Activated T-helper 9 cell treated with anti-CD3 and anti-CD28 coated beads, Interleukin-2, amount 50 U/mL, for 16 hours (primary cell): ENCODE results near the gene CBARP.
A peak's percentile ranks its signal among the peaks of the same experiment; 100 is the strongest.
"Not testable (repeated sequence)": the region's sequence is repeated elsewhere in the genome, so short reads cannot be mapped to it uniquely, and the experiment has no call there.

Source experiments
- DNase-seq: peaks from one replicate; pipeline ENCODE4 v3.0.0-alpha.2; 2020; ENCODE audit warnings: low read depth

Gene CBARP

GRCh38 chr19:1252821-1253513, 15.2 kb upstream of the CBARP start:
- no peak for DNase-seq

GRCh38 chr19:1252221-1252820, 14.5 kb upstream of the CBARP start:
- DNase-seq = no peak

GRCh38 chr19:1251330-1252220, 13.8 kb upstream of the CBARP start:
- DNase-seq = no peak

- no peak for DNase-seq
Measured at GRCh38 chr19:1250437-1251260, 12.8 kb upstream of the CBARP start.

DNA sequence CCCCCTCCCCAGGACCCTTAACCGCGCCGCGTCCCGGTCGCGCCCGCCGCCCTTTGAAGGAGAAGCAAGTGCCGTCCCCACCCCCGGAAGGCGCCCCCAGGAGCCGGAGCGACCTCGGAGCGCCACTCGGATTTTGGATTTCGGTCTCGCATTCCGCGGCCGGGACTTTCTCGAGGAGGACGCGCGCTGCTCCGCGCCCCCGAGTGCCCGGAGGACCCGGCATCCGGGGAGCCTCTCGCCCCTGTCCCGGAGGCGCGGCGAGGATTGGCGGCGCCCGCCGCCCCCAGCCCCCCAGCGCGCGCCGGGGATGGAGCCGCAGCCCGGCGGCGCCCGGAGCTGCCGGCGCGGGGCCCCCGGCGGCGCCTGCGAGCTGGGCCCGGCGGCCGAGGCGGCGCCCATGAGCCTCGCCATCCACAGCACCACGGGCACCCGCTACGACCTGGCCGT, 12.2 kb upstream of the CBARP start:
- no peak for DNase-seq

DNA sequence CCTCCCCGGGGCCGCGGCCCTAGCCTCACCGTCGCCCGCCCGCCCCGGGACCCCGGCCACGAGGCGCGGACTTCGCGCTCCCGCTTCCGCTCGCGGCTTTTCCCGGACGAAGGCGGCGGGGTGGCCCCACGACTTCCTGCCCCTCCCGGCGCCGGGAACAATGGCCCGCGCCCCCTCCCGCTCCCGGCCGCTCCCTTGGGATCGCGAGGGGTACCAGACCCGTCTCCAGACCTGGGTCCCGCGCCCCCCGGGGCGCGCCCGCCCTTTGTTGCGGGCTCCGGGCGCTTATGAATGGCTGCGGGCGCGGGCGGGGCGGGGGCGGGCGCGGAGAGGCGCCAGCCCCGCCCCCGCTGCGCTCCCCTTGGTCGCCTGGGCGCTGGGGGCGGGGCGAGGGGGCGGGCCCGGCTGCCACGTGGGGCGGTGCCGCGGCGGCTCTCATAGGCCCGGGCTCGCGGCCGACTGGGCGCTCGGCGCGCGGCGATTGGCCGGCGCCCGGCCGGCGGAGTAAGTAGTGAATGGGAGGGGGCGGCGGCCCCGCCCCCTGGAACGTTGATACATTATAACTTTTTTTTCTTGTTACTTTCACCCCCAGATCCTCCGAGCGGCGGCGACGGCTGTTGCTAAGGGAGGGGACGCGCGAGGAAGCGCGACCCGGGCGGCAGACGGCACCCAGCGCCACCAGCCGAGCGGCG, 11.6 kb upstream of the CBARP start:
- DNase-seq = peak; percentile 92

DNA sequence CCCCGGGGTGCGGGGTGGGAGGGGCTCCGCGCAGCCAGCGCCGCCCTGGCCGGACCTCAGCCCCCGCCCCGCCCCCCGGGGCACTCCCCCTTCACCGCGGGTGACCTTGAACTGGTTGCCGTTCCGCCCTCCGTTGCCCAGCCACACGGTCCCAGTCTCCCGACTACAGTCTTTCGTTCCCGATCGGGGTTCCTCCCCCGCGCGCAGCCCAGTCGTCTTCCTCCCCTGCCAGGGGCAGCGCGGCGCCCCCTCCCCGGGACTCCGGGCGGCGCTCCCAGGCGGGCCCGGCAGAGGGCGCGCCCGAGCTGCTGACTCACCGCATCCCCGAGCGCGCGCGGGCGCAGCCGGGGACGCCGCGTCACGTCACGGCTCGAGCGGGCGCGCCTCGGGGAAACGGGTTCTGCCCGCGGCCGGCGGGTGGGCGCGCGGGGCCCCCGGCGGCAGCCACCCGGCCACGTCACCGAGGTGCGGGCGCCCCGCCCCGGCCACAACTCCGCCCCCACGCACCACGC, 11.0 kb upstream of the CBARP start:
- DNase-seq = peak; percentile 76

DNA sequence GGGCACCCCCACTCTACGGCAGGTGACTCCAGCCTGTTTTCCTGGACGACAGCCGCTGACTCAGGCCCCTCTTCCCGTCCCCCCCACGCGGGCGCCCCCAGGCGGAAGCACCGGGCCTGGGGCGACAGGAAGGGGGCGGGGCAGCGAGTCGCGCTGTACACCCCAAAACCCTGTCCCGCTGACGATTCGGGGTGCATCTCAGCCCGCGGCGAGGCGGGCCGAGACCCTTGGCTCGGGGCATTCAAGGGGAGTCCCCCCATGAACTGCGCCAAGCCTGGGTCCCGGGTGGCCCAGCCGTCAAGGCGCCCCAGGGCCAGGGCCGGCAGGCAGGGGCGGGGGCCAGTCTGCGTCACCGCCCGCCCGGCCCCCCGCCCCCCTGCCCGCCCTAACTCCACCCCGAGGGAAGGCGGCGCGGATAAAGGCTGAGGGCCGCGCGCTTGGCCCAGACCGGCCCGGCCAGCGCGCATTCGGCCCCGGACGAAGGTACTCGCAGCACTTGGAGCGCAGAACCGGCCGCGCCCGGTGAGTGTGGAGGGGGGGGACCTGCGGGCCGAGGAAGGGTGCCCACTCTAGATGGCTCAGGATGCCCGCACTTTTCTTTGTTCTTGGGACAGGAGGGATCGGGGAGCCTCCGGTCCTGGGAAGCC, 10.5 kb upstream of the CBARP start, which contains the start of gene MIDN:
Gene MIDN, plus strand, starts transcription at position 445 of the 647 bp plus-strand sequence. CDS start 1,714 bp downstream, outside the sequence.
- DNase-seq = no peak

DNA sequence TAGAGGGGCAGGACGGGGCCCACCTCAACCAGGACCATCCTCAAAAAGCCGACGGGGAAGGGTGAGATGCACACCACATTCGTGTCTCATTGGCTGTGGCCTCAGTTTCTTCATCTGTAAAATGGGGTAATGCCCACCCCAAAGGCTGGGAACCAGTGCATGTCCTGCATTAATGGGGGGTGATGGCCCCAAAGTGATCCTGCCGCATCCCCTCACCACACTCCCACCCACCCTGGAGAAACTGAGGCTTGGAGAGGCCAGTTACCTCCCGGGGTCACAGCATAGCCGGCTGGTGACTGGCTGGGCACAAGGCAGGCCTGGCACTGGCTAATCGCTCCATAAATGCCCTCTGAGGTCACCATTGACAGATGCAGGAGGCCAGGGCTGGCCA, 9.9 kb upstream of the CBARP start:
- no peak for DNase-seq

GRCh38 chr19:1246265-1247087, 8.7 kb upstream of the CBARP start:
- not testable (repeated sequence) for DNase-seq

DNA sequence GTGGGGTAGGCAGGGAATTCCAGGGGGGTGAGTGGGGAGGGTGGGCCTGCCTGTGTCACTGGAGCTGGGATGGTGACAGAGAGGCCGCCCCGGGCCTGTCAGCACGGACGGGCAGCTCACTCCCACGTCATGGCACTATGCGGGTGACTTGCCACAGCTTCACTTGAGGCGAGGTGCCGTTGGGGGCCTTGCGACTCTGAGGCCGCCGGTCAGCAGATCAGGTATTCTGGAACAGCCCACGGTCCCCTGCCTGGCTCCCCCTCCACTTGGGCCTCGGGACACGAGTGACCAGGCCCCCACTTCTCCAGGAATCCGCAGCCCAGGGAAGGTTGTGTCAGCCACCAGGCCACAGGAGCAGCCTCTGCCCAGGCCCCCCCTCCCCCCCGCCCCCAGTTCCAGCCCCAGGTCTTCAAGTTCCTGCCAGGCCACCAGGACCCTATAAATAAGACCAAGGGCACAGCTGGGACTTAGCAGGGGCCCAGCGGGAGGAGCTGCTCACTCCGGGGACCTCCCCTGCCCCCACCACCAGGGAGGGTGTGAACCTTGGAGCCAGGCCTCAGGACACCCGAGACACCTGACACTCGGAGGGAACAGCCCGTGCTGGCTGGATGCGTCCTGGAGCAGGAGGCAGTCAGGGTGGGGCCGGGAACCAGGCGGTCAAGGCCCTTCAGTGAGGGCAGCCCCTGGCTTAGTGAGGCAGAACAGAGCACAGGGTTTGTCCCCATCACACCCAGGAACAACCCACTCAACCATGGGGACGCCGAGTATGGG, 7.9 kb upstream of the CBARP start:
- no peak for DNase-seq

DNA sequence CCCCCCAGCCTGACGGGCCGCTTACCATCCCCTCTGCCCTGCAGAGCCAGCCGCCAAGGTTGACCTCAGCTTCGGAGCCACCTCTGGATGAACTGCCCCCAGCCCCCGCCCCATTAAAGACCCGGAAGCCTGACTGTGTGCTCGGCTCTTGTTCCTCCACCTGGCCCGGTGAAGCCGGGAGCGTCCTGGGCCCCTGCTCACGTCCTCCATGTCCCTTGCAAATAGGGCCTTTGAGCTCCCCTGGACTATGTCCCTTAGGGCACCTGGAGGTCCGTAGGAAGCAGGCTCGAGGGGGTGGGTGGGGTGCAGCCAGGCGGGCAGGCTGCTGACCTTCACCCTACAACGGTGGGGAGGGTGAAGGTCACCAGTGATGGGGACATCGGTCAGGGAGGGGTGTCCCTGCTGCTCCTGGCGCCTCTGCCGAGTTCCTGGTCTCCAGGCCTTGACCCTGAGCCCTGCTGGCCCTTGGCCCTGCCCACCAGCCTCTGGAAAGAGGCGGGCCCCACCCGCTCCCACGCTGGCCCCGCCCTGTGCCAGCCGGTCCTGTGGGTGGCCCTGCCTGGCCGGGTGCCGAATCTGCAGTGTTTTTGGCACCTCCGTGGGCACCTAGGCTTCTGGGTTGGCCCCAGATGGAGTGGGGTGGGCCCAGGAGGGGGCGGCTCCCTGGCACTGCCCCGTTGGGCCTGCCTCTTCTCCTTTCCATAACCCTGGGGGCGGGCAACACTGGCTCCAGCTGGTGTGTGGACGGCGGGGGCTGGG, 7.1 kb upstream of the CBARP start:
- no peak for DNase-seq

DNA sequence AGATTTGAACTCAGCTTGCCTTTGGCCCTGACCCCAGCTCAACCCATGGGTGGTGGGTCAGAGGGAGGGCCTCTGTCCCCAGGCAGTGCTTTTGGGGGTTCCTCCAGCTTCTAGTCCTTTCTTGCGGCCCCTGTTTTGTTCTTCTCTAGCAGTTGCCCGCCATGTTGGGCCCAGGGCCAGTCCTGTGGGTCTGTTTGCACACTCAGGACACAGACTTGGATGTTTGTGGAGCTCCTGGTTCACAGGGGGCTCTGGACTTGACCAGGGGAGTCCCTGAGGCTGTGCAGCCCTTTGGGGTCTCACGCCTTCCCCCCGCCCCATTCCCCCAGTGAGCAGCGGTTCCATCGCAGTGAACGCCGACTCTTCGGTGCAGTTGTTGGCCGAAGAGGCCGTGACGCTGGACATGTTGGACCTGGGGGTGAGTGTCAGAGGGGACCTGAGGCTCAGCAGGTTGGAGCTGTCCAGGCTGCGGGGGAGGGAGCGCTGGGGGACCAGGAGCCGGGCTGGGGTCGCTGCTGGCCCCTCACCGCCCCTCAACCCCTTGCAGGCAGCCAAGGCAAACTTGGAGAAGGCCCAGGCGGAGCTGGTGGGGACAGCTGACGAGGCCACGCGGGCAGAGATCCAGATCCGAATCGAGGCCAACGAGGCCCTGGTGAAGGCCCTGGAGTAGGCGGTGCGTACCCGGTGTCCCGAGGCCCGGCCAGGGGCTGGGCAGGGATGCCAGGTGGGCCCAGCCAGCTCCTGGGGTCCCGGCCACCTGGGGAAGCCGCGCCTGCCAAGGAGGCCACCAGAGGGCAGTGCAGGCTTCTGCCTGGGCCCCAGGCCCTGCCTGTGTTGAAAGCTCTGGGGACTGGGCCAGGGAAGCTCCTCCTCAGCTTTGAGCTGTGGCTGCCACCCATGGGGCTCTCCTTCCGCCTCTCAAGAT, 6.2 kb upstream of the CBARP start:
- peak; percentile 80 for DNase-seq

DNA sequence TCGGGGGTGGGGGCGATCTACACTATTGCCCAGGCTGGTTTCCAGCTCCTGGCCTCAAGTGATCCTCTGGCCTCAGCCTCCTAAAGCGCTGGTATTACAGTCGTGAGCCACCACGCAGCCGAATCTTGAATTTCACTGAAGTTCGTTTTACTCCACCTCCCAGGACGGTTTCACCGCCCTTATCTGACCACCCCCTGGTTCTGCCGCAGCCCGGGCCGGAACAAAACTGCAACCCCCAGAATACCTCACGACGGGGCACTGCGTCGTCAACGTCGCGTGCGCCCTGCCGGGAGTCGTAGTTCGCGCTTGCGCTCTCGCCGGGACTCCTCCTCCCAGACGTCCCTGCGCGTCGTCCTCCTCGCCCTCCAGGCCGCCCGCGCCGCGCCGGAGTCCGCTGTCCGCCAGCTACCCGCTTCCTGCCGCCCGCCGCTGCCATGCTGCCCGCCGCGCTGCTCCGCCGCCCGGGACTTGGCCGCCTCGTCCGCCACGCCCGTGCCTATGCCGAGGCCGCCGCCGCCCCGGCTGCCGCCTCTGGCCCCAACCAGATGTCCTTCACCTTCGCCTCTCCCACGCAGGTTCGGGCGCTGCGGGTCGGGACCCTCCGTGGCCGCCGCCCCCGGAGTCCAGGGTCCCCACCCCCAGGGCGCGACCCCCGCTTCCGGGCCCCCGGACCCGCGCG, 3.8 kb upstream of the CBARP start, which contains the start of gene ATP5F1D:
Gene ATP5F1D, plus strand, starts transcription at position 335 of the 679 bp plus-strand sequence. Its CDS starts 100 bp downstream, at position 435.
- DNase-seq = peak; percentile 92

- no peak for DNase-seq
Measured at GRCh38 chr19:1240925-1241324, 3.1 kb upstream of the CBARP start.
